Measurements from ENCODE around the gene TCEAL8. TPM values are rescaled to one million over a fixed set of nuclear protein-coding genes. Genes with fewer than 3 reads are reported as not detected.

Gene TCEAL8
- 48.6 TPM for total RNA-seq (ENCODE audit: unreplicated experiment)
- long read RNA-seq, transcript TCEAL8-202 (3 exons, 1,222 nt) = major isoform, 24 of 38 reads
- long read RNA-seq, transcript TCEAL8-201 (2 exons, 1,131 nt) = minor isoform, 11 of 38 reads
- long read RNA-seq, partial matches to known transcripts = 0 of 38 reads
- long read RNA-seq, other reads (novel, unspliced or antisense) = 3 of 38 reads

- Mint-ChIP-seq H3K9me3 (ENCODE audit: unreplicated experiment) (peaks cover 2% of the 10 kb centered on the region), H3K4me3 (ENCODE audit: unreplicated experiment) (peak within 1 kb of the TSS; percentile 94), H3K27me3 (ENCODE audit: unreplicated experiment) (peaks cover 2% of the 10 kb centered on the region), H3K4me1 (ENCODE audit: low read depth, unreplicated experiment) (peaks cover 2% of the 10 kb centered on the region), H3K36me3 (ENCODE audit: unreplicated experiment) (no peaks in the 10 kb centered on the region), H3K27ac (ENCODE audit: unreplicated experiment) (peak within 1 kb of the TSS; percentile 89)
- TF ChIP-seq CTCF (IDR thresholded peaks at IDR 0.05; ENCODE audit: partially characterized antibody, unreplicated experiment) = no peak
- peak; percentile 64 for DNase-seq
Measured at GRCh38 chrX:103254921-103255493, at the start of gene TCEAL8. TCEAL8 (minus strand) TSS chrX:103255155; CDS start chrX:103253979, 1,176 bp downstream.

GRCh38 chrX:103304705-103305104 lies 49.8 kb upstream of the TCEAL8 start:
- Mint-ChIP-seq H3K27me3 (ENCODE audit: unreplicated experiment) (no peaks in the 10 kb centered on the region), H3K27ac (ENCODE audit: unreplicated experiment) (no peak overlapping the region), H3K9me3 (ENCODE audit: unreplicated experiment) (no peaks in the 10 kb centered on the region), H3K36me3 (ENCODE audit: unreplicated experiment) (no peaks in the 10 kb centered on the region), H3K4me1 (ENCODE audit: low read depth, unreplicated experiment) (peaks cover 2% of the 10 kb centered on the region), H3K4me3 (ENCODE audit: unreplicated experiment) (no peak overlapping the region)
- no peak for DNase-seq
- no peak for TF ChIP-seq CTCF (IDR thresholded peaks at IDR 0.05; ENCODE audit: partially characterized antibody, unreplicated experiment)

GRCh38 chrX:103293118-103293517 lies 38.2 kb upstream of the TCEAL8 start:
- Mint-ChIP-seq H3K9me3 (ENCODE audit: unreplicated experiment) (no peaks in the 10 kb centered on the region), H3K4me3 (ENCODE audit: unreplicated experiment) (no peak overlapping the region), H3K36me3 (ENCODE audit: unreplicated experiment) (no peaks in the 10 kb centered on the region), H3K4me1 (ENCODE audit: low read depth, unreplicated experiment) (no peaks in the 10 kb centered on the region), H3K27ac (ENCODE audit: unreplicated experiment) (no peak overlapping the region), H3K27me3 (ENCODE audit: unreplicated experiment) (no peaks in the 10 kb centered on the region)
- DNase-seq = no peak
- TF ChIP-seq CTCF (IDR thresholded peaks at IDR 0.05; ENCODE audit: partially characterized antibody, unreplicated experiment) = no peak

GRCh38 chrX:103279624-103280023 lies 24.7 kb upstream of the TCEAL8 start:
- no peaks in the 10 kb centered on the region for H3K4me1 Mint-ChIP-seq (ENCODE audit: low read depth, unreplicated experiment)
- H3K27me3 Mint-ChIP-seq (ENCODE audit: unreplicated experiment) = no peaks in the 10 kb centered on the region
- no peak overlapping the region for H3K27ac Mint-ChIP-seq (ENCODE audit: unreplicated experiment)
- TF ChIP-seq CTCF (IDR thresholded peaks at IDR 0.05; ENCODE audit: partially characterized antibody, unreplicated experiment) = no peak
- DNase-seq = no peak
- no peak overlapping the region for H3K4me3 Mint-ChIP-seq (ENCODE audit: unreplicated experiment)
- peaks cover 3% of the 10 kb centered on the region for H3K9me3 Mint-ChIP-seq (ENCODE audit: unreplicated experiment)
- H3K36me3 Mint-ChIP-seq (ENCODE audit: unreplicated experiment) = no peaks in the 10 kb centered on the region

GRCh38 chrX:103276581-103277002 lies 21.6 kb upstream of the TCEAL8 start, which contains the start of gene TCEAL5:
TCEAL5 (minus strand) TSS chrX:103276750; CDS start chrX:103274563, 2,187 bp downstream.
- peak; percentile 18 for DNase-seq
- Mint-ChIP-seq H3K9me3 (ENCODE audit: unreplicated experiment) (peaks cover 3% of the 10 kb centered on the region), H3K27me3 (ENCODE audit: unreplicated experiment) (no peaks in the 10 kb centered on the region), H3K4me3 (ENCODE audit: unreplicated experiment) (peak within 1 kb of the TSS; percentile 88), H3K27ac (ENCODE audit: unreplicated experiment) (peak within 1 kb of the TSS; percentile 70), H3K36me3 (ENCODE audit: unreplicated experiment) (no peaks in the 10 kb centered on the region), H3K4me1 (ENCODE audit: low read depth, unreplicated experiment) (no peaks in the 10 kb centered on the region)
- no peak for TF ChIP-seq CTCF (IDR thresholded peaks at IDR 0.05; ENCODE audit: partially characterized antibody, unreplicated experiment)

Data from glutamatergic neuron (in vitro differentiated cells).